Measurements from ENCODE around the gene TMEM87B.
"Not testable (repeated sequence)": the region's sequence is repeated elsewhere in the genome, so short reads cannot be mapped to it uniquely, and the experiment has no call there.

TMEM87B gene

GRCh38 chr2:112074506-112074905, 19.4 kb downstream of the TMEM87B start:
- no peak for DNase-seq

GRCh38 chr2:112075490-112076260, 20.6 kb downstream of the TMEM87B start:
- DNase-seq: no peak

GRCh38 chr2:112077814-112078213, 22.7 kb downstream of the TMEM87B start:
- DNase-seq: no peak

- no peak for DNase-seq
Measured at GRCh38 chr2:112081262-112081661, 26.2 kb downstream of the TMEM87B start.

GRCh38 chr2:112084689-112085374, 29.8 kb downstream of the TMEM87B start:
- DNase-seq: no peak

GRCh38 chr2:112085375-112085730, 30.3 kb downstream of the TMEM87B start:
- DNase-seq: no peak

- DNase-seq: no peak
Measured at GRCh38 chr2:112085916-112086669, 31.0 kb downstream of the TMEM87B start.

- DNase-seq: no peak
Measured at GRCh38 chr2:112087346-112088020, 32.4 kb downstream of the TMEM87B start.

GRCh38 chr2:112089375-112089774, 34.3 kb downstream of the TMEM87B start:
- no peak for DNase-seq

GRCh38 chr2:112092286-112093041, 37.4 kb downstream of the TMEM87B start:
- no peak for DNase-seq

GRCh38 chr2:112093216-112093615, 38.1 kb downstream of the TMEM87B start:
- DNase-seq: no peak

GRCh38 chr2:112095681-112096080, 40.6 kb downstream of the TMEM87B start:
- DNase-seq: no peak

GRCh38 chr2:112096098-112096497, 41.0 kb downstream of the TMEM87B start:
- no peak for DNase-seq

- no peak for DNase-seq
Measured at GRCh38 chr2:112108178-112108832, 53.2 kb downstream of the TMEM87B start.

GRCh38 chr2:112109278-112109677, 54.2 kb downstream of the TMEM87B start:
- no peak for DNase-seq

- DNase-seq: no peak
Measured at GRCh38 chr2:112110966-112111365, 55.9 kb downstream of the TMEM87B start.

GRCh38 chr2:112113354-112113753, 58.3 kb downstream of the TMEM87B start:
- DNase-seq: not testable (repeated sequence)

- DNase-seq: no peak
Measured at GRCh38 chr2:112118148-112118547, 63.1 kb downstream of the TMEM87B start.

- peak in 1 of 2 experiments; percentile 34 for DNase-seq
Measured at GRCh38 chr2:112121682-112122254, 66.7 kb downstream of the TMEM87B start.

GRCh38 chr2:112129060-112129459, 74.0 kb downstream of the TMEM87B start:
- no peak for DNase-seq

GRCh38 chr2:112133344-112133743, 78.3 kb downstream of the TMEM87B start:
- DNase-seq: no peak

Data from SHP77 (cell line).